Measurements from ENCODE around the gene ATP11A. TPM values are rescaled to one million over a fixed set of nuclear protein-coding genes. Genes with fewer than 3 reads are reported as not detected.
"Not testable (repeated sequence)": the region's sequence is repeated elsewhere in the genome, so short reads cannot be mapped to it uniquely, and the experiment has no call there.

Gene ATP11A
- total RNA-seq, 1 donor from 2014 or later: 96.5 TPM

DNA sequence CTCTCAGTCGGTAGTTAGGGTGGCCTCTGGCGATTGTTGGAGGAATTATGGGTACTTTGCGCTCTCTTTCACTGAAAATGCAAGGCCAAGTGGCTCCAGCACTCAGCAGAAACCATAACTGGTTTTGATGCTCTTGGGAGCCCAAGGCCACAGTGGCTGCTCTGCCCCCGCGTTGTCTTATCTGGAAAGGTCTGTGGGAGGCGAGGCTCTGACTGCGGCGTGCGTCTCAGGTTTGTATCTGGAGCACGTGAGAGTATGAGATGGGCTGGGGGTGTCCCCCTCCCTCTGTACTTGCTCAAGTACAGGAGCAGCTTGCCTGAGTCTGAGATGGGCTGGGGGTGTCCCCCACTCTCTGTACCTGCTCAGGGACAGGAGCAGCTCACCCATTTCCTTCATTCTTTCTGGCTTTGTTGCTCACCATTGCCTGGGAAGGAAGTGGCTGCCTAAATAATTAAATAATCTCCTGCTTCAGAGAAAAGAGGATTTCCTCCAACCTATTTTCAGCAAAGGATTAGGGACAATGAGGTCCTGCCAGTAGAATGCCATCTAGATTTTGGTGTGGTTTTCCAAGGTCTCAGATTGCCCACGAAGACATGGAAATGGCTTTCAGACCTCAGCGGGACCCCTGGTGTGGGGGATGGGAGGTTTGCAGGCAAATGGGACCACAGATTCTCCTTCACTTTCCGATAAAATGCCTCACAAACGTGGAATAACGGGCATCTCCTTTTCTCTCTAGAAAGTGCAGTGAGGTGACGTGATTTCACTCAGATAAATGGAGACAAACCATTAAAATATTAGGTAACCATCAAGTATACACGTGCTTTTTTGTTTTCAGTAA is 14.7 kb downstream of the ATP11A start:
- intact Hi-C loops (cut with DNase I): no loop called here
- no peak for DNase-seq (ENCODE audit: low spot score)

DNA sequence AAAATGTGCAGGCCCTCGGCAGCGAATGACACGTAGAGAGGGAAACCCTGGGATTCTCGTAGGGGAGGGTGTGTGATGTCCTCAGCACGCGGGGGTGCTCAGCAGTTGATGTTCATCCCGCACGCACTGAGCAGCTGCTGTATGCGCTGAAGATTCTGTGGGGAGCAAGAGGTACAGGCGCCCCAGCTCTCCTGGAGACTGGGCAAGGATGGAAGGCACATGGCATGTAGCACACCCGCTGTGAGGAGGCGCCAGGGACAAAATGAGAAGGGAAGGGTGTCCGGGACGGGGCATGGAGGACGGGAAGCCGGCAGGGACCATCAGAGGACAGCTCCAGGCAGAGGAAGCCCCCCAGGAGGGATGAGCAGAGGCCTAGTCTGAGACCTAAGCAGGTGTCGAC is 15.4 kb downstream of the ATP11A start:
- DNase-seq (ENCODE audit: low spot score): no peak
- intact Hi-C loops (cut with DNase I): no loop called here

DNA sequence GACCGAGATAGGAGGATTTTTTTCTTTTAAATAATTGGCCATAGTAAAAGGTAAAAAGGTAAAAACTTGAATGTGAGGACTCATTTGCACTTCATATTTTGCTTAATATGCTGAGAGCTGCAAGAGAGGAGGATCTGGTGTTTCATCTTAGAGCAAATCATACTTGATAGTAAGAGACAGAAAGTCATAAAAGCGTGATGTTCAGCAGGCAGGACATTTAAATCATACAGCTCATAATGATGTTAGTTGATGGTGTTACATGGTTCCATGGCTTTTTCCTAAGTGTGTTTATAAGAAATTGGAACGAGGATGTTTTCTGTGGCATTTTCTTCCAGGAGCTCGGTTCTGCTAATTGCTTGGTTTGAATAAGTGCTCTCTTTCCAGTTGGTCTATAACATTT is 16.3 kb downstream of the ATP11A start:
- no peak for DNase-seq (ENCODE audit: low spot score)
- intact Hi-C loops (cut with DNase I): no loop called here

DNA sequence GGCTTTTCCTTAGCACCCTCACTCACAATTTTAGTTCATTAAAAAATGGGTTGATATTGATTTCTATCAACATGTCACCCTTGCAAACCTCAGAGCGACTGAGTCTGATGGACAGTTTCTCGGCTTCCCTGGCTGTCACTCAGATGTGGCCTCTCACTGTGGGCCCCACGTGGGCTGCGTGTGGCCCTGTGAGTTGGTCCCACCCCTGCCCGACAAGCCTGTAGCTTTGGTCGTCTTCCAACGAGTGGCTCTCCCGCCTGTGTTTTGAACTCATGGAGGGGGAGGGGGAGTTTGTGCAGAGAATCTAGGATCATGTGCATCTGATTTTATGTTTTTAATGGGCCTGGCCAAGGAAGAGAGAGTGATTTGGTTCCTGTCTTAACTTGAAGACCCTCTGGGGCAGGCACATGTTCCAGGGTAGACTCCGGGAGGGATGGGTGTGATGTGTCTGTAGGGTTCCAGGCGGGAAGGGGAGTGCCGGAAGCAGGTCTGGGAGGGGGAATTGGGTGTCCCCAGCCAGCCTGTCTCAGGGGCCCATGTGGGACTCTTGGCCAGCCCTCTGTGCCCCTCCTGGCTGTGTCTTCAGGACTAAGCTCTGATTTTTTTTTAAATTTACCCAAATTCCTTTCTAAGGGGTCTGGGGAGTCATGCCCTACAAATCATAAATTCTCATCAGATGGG is 18.9 kb downstream of the ATP11A start:
- DNase-seq (ENCODE audit: low spot score): peak; percentile 74

DNA sequence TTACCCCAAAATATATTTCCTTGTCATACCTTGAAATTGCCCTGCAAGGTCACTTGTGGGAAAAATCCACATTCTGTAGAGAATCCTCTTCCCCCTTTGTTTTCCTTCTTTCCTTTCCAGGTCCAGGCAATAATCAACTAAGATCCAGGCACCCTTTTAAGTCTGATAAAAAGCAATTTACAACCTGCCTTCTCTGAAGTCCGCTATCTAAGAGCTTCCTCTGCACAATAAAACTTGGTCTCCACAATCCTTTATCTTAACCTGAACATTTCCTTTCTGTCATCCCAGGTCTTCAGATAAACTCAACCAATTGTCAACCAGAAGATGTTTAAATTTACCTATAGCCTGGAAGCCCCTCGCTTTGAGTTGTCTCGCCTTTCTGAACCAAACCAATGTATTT is 19.5 kb downstream of the ATP11A start:
- intact Hi-C loops (cut with DNase I); DNase-seq (ENCODE audit: low spot score): not testable (repeated sequence)

More for the DNA sequence above, 18.9 kb downstream of the ATP11A start:
- intact Hi-C loops (cut with DNase I): no loop called here

DNA sequence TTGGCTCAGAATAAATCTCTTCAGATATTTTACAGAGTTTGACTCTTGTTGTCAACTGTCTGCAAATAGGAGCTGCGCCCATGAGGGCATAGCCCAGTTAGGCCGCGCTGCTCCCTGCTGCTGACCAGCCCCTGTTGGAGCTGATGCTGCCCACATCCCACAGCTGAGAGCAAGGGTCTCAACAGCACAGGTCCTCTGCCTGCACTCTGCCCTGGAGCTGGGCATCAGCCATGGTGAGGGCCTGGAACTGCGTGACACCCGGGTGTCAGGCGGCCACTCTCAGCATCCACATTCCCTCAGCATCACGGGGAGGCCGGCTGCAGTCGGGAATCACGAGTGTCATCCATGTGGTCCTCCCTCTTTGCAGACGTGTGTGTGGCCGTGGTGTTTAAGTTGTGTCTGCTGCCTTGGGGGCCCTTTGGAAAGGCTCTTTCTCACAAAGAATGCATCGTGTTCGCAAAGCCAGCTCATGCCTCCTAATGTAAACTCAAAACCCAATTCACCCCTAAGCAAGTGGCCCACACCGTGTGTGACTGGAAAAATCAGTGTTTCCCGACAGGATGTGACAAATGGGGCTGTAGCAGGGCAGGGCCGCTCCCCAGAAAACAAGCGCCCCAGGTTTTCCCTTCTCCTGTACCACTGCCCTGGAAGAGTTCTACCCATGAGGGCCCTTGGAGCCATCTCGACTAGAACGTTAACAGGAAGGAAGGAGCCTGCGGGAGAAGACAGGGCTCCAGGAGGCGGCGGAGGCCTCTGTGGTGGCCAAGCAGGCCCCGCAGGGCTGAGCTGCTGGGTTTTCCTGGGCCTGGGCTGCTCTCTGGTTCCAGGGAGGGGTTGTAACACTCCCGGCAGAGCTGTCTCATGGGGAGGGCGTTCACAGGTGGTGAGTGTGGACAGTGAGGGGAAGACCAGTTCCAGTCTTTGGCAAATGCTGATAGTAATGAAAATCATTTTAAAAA is 20.3 kb downstream of the ATP11A start:
- DNase-seq (ENCODE audit: low spot score): peak; percentile 71
- intact Hi-C loops (cut with DNase I): loop anchor here (2.0 kb wide), 2 partner anchors 19 to 31 kb away; partner anchors contain the start of gene ATP11A

DNA sequence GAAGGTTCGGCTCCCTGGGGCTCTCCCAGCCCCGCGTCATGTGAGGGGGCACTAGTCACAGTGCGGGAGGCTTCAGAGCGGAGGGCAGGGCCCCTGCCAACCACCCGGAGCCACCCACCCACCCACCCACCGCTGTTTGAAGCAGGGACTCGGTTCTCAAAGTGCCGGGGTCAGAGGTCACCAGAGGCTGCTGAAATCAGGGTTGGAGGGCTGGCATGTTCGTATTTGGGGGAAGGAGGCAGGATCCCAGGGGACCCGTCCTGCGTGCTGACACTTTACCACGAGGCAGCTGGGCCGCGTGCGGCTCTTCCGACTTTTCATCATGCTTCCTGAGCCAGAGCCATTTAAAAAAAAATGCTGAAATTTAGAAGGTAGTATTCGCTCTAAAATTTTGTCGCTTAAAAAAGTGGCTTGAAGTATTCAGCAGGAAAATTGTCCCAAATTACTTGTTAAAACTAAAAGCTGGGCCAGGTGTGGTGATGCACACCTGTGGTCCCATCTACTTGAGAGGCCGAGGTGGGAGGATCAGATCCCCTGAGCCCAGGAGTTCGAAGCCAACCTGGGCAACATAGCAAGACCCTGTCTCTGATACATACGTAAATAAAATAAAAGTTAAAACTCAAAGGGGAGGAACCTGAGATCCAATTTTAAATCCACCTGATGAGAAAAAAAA is 21.2 kb downstream of the ATP11A start:
- DNase-seq (ENCODE audit: low spot score): peak; percentile 72
- intact Hi-C loops (cut with DNase I): loop anchor here (2.0 kb wide), 2 partner anchors 20 to 30 kb away; partner anchors contain the start of gene ATP11A

DNA sequence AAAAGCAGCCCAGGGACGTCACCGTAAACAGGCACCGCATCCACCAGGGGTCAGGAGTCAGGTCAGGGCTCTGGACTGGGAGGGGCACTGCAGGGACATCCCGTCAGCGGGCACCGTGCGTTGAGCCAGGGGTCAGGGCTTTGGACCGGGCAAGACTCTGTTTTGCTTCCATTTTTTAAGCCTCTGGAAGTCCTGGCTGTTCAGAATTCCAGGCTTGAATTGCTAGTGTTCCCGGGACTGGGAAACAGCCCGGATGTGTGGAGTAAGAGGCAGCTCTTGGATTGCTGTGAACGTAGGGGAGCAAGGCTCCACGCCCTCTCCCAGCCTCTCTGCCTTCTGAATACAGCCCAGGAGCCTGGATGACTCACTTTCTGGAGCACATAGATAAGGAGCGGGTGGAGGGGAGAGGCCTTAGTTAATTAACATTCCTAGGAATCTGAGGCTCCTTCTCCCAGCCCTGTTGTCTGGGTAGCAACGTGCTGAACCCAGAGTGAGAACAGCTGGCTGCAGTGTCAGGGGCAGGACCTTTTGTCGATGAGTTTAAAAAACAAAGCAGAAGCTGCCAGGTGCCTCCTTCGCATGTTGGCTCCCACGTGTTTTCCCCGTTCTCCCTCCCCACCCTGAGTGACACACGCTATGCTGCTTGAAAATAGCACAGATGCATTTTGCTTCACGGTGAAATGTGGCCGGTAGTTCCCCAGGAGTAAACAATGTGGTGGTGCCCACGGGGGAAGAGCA is 21.9 kb downstream of the ATP11A start:
- peak; percentile 86 for DNase-seq (ENCODE audit: low spot score)
- intact Hi-C loops (cut with DNase I): loop anchor here (2.0 kb wide), 2 partner anchors 21 to 29 kb away; partner anchors contain the start of gene ATP11A

DNA sequence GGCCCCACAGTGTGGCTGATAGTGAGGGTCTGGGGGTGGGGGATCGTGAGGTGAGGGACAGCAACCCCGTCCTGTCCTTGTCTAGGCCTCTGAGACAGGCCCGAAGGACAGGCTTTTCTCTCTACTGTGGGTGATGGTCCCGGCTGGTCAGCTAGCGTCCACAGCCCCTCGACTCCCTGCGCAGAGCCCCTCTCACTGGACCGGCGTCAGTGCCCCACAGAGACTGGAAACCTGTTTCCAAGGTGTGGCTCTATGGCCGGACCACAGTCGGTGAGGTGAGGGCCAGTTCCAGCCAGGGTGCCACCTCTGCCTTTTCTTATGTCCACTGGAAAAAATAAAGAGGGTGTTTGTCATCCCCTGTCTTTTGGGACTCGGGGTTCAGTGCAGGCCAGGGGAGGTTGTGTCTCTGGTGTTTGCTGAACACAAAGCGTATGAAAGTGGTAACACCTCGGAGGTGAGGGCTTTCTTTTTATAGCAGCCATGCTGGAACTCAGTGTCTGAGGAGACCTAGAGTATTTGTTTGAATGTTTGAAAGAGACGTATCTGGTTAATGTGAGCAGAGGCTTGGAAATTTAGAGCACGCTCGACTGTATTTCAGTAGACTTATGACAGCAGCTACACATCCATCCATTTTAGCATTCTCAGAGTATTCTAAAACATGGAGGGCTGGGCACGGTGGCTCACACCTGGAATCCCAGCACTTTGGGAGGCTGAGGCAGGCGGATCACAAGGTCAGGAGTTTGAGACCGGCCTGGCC is 22.8 kb downstream of the ATP11A start:
- intact Hi-C loops (cut with DNase I): no loop called here
- DNase-seq (ENCODE audit: low spot score): peak; percentile 58

DNA sequence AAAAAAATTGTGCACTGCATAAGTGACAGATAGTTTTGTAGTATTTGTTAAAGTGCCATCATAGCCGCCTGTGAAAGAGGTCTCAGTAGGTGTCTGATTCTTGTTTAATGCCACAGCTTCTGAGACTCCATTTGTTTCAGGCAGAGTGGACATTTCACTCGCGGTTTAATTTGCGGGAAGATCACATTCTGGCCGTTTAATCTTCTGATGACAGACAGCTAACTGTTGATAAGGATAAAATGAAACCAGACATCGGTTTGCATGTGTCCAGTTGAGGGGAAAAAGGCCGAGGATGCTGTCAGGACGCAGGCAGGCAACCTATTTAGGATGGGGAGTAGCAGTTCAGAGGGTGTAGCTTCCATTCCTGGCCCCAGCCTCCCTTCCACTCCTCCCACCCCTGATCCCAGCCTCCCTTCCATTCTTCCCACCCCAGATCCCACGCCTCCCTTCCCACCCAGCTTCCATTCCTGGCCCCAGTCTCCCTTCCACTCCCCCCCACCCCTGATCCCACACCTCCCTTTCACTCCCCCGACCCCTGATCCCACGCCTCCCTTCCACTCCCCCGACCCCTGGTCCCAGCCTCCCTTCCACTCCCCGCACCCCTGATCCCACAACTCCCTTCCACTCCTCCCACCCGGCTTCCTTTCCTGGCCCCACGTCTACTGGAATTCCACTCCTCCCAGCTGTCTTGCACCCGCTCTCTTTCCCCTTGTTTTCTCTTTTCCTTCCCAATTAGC is 23.8 kb downstream of the ATP11A start:
- DNase-seq (ENCODE audit: low spot score): no peak
- intact Hi-C loops (cut with DNase I): no loop called here

DNA sequence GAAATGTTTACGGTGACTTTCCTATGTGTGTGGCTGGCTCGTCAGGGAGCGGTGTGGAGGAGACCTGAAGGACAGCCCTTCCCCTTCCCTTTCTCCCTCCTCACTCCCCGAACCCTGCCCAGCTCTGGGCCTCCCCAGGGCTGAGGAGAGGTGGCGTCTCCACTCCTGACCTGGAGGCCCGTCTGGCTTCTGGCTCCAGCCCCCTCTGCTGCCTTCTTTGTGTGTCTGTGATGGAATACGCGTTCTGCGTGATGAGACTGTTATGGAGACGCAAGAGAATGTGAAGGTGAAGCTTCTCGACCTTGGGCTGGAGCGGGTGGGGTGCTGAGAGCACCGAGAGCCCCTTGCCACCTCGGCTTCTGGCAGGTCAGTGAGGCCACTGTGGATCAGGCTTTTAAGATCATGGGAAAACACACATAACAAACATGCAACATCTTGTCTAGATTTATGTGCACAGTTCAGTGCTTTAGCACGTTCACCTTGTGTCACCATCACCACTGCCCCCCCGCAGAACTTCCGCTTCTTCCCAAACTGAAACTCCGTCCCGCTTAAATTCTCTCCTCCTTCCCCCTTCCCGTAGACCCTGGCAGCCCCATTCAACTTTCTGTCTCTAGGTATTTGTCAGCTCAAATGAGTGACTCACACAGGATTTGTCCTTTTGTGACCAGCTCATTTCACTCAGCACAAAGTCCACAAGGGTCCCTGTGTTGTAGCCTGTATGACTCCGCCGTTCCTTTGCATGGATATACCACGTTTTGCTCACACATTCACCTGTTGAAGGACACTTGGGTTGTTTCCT is 24.7 kb downstream of the ATP11A start:
- no peak for DNase-seq (ENCODE audit: low spot score)
- intact Hi-C loops (cut with DNase I): no loop called here

DNA sequence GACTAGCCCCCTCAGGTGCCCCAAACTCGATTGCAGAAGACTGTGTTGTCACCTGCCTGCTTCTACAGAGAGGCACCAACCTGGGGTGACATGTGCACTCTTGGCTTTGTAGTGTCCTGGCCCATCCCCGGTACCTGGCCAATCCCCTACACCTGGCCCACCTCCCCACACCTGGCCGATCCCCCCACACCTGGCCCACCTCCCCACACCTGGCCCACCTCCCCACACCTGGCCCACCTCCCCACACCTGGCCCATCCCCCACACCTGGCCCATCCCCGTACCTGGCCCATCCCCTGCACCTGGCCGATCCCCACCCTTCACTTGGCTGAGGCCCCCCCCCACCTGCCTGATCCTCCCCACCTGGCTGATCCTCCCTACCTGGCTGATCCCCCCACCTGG is 25.4 kb downstream of the ATP11A start:
- DNase-seq (ENCODE audit: low spot score): no peak
- intact Hi-C loops (cut with DNase I): no loop called here

DNA sequence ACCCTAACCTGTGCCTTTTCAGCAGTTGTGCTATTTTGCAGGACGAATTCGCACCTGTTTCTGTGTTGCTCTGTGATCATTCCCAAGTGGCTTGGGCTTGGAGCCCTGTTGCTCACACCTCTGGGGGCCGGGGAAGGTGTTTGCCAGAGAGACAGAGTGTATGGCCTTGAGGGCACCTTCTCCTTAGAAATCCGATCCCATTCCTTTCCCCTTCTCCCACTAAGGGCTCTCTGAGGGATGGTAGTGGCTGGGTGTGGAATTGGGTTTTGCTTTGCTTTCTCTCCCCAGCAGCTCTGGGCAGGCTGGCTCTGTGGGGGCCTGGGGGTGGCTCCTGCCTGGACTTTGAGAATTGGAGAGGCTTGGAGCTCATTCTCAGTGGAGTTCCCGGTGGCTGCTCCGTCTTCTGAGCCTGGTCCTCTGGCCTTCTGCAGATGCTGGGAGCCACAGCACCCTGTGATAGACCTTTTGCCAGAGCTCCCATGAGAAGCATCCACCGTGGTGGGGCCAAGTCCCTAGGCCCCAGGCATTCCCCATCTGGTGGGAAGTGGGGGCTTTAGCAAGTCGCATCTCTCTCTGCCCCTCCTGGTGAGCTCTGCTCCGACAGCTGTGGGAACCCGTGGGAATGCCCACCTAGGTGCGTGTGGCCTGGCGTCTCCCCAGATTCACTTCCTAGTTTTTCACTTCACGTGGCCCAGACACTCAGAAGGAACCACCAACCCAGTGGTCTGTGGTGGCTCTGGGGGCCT is 26.1 kb downstream of the ATP11A start:
- no peak for DNase-seq (ENCODE audit: low spot score)
- intact Hi-C loops (cut with DNase I): no loop called here

DNA sequence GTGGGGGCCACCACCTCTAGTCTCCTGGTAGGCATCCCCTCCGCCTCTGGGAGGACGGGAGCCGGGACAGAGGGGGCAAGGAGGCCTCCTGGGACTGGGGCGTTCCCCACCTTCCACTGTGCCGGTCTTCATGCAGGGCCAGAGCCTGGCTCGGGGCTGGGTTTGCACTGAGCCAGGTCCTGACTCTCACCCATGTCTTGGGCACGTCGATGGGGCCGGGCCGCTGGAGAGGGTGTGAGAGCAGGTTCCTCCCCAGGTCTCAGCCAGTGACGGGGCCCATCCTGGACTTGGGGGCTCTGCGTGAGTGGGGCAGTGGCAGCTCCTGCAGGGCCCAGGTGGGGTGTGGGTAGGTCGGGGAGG is 26.6 kb downstream of the ATP11A start:
- DNase-seq (ENCODE audit: low spot score): no peak
- intact Hi-C loops (cut with DNase I): no loop called here

DNA sequence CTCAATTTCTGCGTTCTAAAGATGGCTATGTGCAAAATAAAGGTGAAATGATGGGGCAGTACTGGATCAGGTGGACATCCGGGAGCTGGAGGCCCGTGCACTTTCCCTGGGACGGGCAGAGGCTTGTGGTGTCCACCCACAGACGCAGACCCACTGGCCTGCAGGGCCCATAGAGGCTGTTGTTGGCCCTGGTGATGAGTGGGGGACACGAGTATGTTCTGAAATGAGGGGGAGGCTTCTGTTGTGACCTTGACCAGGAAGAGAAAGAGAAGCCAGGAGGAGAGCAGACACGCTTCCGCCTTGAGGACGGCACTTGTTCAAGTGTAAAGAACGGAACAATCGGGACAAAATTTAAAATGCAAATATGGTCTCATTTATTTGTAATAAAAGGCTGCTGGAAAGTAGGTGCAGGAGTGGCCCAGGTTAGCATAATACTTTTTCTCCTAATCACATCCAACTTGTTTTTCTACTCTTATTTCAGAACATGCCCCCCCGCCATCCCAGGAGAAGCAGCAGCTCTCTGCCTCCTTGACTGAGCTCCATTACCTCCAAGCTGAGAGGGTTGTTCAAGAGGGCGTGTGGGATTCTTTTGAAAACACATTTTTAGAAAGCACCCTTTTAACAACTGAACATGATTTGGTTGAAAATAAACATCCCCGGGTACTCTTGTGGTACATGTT is 27.1 kb downstream of the ATP11A start:
- intact Hi-C loops (cut with DNase I): no loop called here
- no peak for DNase-seq (ENCODE audit: low spot score)
